HG02852 (cell line): ENCODE data around the gene HLF.

Experiments used
- ATAC-seq: cut with Tn5 transposase; IDR thresholded peaks from one replicate; pipeline ENCODE4 v1.9.1; 2021; ENCODE audit warnings: mild to moderate bottlenecking, moderate library complexity; ENCODE audit not compliant: unreplicated experiment

Gene HLF

DNA sequence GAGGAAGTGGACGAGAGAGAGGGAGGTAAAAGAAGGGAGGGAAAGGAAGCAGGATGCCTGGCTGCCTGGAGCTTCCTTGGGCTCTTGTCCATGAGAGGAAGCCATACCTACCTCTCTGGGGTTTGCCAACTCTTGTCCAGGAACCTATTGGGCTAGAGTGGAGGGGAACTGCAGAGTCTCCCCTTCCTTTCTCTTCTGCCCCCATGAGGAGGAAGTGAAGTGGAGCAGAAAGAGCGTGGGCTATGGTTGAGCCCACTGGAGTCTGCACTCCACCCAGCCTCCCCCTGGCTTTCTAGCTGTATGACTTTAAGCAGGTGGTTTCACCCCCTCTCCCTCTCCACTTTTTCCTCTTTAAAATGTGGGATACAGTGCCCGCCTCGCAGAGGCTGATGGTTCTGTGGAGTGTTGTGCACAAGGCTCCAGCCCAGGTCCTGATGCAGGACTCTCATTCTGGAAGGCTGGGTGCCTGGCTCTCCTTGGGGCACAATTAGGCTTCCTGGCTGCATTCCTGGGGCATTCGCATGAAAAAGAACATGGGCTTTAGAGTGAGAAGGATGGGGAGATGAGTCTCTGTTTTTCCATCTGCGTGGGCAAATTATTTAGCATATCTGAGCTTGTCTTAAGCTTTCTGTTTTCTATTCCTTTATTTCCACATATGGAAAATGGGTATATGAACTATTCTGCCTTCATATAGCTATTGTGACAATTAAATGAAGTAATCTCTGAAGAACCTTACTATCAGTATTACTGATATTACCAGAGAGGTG lies 40.7 kb downstream of the HLF start:
- no peak for ATAC-seq

DNA sequence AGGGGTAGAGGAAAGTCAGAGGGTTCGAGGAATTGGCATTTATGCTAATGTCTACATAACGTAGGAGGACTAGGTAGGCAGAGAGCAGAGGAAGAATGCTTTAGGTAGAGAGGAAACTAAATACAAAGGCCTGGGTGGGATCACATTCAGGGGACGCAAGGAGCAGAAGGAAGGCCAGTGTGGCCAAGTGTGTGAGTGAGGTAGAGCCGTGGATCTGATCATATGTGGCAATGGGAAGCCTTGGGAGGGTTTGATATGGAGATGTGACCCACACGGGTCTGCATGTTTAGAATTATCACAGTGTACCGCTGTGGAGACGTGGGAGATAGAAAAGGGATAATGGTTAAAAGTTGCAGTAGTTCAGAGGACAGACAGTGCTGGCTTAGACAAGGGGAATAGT lies 43.1 kb downstream of the HLF start:
- ATAC-seq, result no peak

DNA sequence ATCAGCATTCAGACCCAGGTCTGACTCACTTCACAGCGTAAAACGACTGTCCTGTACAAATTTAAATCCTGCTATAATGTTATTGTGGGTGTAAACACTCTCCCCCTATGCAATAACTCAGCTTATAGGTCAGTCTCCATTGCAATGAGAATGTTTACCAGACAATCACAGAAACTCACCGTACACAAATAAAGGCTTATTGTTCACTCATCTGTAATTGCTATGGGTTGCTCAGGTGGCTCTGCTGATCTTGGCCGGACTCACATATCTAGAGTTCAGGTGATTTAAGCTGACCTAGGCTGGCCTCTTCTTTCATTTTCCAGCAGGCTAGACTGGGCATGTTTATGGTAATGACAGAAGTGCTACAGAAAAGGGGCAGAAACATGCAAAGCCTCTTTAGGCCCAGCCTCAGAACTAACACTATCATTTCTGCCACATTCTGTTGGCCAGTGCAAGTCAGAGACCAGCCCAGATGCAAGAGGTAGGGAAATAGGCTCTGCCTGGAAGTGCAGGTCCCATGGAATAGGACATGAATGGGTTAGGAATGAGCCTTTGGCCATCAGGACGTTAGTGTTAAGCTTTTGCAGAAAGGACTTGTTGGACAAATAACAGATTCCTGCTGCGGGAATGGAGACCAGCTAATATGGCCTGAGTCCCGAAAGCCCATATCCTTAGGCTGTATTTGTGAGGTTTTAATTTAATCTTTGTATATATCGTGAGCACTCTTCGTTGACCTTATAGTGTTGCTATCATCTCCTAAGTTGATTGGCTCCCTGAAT lies 44.0 kb downstream of the HLF start:
- ATAC-seq, result no peak

DNA sequence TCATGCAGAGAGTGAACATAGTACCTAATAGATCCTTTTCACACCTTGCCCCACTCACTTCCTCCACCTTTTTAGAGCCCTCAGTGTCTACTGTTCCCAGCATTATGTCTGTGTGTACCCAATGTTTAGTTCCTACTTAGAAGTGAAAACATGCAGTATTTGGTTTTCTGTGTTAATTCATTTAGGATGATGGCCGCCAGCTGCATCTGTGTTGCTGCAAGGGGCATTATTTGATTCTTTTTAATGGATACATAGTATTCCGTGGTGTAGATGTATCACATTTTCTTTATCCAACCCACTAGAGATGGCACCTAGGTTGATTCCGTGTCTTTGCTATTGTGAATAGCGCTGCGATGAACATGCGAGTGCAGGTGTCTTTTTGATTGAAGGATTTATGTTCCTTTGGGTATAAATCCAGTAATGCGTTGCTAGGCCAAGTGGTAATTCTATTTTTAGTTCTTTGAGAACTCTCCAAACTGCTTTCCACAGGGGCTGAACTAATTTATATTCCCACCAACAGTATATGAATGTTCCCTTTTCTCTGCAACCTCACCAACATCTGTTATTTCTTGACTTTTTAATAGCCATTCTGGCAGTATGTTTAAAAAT lies 47.1 kb downstream of the HLF start:
- ATAC-seq, result no peak

DNA sequence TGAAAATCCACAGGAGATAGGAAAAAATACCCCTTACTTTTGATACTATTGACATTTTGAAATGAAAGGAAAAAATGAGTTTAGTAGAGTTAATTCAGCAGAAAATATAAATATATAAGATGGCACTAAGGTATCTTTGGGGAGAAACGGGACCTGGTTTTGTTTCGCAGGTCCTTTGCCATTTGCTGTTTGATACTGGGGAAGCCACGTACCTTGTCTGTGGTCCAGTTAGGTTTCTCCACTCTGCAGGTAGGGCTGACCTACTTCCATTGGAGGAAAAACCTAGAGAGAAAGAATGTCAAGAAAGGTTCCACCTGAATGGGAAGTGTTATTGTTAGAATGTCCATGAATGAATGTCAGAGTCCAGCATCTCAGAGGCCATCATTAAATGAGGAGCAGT lies 48.1 kb downstream of the HLF start:
- ATAC-seq, result no peak

DNA sequence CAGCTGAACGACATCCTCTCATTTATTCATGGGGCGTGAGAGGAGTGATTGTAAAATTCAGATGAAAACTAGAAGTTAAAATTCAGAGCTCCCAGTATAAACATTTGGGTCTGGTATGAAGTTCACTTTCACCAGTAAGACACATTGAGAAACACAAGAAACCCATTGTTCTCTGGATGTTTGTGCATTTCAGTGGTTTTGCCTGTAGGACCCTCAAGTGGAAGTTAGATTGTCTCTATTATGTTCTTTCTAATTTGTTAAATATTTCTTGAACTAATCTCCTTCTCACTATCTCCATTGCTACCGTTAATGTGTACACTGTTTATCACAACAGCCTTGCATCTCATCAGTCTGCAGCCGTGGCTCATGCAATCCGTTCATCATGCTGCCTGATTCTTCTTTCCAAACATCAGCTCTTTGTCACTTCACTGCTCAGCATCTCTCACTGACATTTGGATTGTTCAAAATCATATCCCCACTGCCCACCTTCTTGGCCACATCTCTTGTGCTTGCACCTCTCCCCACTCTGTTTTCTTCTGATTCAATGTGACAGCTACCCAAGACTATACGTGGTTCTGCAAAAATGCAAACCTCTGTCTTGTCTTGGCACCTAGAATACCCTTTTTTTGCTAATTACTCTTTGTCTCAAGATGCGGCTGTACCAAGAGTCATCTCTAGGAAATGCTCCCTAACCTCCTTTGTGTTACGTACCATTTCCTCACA lies 49.5 kb downstream of the HLF start:
- no peak for ATAC-seq

DNA sequence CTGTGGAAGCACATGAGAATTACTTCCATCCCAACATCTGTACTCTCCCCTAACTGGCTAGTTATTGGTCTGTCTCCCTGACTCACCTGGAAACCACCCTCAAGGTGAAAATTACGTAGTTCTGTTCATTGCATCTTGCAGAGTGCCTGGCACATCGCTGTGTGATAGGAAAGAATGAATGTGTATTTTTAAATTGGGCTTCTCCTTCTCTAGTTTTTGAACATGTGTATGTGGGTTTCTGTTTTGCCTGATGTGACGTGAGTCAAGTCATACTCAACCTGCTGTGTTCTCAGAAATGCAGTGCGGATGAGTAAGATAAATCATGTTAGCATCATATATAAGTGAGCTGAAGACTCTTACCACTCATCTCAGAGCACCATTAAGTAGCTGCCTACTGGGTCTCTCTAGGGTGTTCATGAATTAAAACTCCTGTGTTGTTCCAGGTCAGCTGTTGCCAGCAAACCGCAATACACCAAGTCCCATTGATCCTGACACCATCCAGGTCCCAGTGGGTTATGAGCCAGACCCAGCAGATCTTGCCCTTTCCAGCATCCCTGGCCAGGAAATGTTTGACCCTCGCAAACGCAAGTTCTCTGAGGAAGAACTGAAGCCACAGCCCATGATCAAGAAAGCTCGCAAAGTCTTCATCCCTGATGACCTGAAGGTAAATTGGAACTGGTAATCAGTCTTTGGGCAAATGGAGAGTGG lies 50.2 kb downstream of the HLF start:
- ATAC-seq, result no peak

DNA sequence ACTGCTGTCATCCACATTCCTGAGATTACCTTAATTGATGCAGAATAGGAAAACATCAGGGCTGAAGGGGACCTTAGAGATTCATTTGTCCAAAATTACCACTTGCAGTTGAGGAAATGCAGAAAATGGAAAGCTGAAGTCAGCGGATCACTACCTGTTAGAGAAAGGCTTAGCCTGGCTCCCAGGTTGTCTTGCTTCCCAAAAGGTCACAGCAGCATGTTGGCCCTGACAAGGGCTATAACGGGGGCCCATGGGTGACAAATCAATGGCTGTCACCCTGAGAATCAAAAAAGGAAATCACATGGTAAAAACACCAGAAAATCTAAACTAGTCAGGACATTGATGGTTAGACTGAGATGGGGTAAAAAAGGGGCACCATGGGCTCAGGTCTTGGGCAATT lies 51.7 kb downstream of the HLF start:
- ATAC-seq, result no peak

DNA sequence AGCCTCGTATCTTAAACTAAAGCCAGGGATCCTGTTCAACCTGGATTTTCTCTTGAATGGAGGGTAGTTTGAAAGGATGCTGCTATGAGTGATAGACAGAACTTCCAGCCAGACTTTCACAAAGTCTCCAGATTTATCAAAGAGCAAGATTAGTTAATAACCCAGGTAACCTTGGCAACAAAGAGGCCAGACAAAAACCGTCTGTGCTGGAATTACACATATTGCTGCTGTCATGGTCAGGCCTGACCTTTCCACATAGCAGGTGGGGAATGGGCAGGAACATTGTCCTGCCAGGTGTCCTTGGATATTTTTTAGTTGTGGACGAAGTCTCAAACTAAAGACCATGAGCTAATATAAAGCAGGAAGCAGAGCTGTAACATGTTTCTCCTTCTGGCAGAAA lies 52.5 kb downstream of the HLF start:
- ATAC-seq, result no peak

DNA sequence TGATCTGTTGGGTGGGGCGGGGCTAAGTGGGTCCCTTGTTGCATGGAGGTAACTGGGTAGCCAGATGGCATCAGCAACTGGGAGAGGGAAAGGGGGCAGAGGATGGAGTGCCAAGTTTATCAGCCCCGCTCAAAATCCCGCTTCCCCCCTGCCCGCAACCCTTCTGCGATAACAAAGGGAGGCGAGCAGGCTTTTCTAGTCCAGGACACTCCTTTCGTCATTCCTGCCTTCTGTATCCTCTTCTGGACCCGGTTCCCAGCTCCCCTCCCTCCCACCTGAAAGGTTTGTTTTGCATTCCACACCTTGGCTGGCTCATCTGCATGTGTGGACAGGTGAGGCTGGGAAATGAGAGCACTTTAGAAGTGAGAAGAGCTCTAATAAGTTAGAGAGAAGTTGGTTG lies 53.3 kb downstream of the HLF start:
- no peak for ATAC-seq

DNA sequence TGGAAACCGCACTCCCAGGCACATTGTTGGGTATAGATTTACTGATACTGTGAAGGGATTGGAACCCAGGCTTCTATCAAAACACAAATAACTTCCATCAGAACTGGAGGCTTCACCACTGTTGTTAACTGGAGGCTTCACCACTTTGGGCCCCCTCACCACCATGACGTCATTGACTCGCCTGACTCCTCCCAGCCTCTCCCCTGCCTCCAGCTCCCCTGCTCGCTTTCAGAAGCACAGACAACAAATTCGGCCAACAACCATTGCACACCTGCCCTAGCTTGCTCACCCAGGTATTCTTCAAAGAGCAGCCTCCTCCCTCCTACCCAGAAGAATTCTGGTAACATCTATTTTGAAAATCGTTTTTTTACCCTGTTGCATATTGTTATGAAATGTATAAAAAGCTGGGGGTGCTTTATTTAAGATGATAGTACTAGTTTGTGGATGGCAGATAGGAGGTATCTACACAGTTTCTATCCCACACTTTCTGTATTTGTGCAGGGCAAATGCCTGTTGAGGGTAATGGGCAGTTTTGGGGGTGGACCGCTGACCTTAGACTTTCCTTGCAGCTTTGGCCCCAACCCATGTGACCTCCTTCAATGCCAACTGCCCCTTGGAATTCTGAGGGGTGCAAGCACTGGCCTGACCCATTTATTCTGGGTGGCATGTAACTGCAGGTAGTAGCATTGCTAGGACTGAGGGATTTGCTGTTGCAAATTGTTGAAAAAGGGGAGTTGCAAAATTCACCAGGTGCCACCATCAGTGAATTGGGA lies 54.1 kb downstream of the HLF start:
- no peak for ATAC-seq

DNA sequence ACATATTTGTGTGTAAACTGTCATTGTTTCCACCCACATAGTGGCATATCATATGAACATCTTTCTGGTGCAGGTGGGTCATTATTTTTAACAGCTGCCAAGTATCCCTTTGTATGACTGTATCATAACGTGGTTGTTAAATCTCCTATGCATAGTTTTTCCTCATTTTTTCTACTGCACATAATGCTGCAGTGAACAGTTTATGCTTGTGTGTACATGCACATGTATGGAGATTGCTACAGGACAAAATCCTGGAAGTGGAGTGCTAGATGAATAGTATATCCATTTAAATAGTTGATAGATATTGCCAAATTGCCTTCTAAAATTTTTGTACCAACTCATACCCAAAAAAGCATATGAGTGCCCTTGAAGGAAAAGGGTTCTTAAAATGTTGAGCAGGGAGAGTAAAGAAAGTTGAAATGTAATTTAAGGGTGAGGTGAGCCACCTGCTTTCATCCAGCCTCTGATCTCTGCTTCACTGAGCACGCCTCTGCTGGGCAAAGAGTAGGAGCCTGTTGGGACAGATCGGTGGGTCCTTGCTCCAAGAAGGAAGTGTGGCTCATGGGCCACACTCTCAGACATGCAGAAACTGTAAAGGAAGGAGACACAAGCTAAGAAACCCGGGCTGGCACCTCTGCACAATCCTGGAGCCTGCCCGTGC lies 55.3 kb downstream of the HLF start:
- no peak for ATAC-seq

DNA sequence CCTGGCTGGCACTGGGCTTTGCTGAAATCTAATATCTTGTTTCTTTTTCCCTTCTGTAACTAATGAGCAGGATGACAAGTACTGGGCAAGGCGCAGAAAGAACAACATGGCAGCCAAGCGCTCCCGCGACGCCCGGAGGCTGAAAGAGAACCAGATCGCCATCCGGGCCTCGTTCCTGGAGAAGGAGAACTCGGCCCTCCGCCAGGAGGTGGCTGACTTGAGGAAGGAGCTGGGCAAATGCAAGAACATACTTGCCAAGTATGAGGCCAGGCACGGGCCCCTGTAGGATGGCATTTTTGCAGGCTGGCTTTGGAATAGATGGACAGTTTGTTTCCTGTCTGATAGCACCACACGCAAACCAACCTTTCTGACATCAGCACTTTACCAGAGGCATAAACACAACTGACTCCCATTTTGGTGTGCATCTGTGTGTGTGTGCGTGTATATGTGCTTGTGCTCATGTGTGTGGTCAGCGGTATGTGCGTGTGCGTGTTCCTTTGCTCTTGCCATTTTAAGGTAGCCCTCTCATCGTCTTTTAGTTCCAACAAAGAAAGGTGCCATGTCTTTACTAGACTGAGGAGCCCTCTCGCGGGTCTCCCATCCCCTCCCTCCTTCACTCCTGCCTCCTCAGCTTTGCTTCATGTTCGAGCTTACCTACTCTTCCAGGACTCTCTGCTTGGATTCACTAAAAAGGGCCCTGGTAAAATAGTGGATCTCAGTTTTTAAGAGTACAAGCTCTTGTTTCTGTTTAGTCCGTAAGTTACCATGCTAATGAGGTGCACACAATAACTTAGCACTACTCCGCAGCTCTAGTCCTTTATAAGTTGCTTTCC lies 56.0 kb downstream of the HLF start:
- no peak for ATAC-seq

DNA sequence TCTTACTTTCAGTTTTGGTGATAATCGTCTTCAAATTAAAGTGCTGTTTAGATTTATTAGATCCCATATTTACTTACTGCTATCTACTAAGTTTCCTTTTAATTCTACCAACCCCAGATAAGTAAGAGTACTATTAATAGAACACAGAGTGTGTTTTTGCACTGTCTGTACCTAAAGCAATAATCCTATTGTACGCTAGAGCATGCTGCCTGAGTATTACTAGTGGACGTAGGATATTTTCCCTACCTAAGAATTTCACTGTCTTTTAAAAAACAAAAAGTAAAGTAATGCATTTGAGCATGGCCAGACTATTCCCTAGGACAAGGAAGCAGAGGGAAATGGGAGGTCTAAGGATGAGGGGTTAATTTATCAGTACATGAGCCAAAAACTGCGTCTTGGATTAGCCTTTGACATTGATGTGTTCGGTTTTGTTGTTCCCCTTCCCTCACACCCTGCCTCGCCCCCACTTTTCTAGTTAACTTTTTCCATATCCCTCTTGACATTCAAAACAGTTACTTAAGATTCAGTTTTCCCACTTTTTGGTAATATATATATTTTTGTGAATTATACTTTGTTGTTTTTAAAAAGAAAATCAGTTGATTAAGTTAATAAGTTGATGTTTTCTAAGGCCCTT lies 56.8 kb downstream of the HLF start:
- no peak for ATAC-seq

DNA sequence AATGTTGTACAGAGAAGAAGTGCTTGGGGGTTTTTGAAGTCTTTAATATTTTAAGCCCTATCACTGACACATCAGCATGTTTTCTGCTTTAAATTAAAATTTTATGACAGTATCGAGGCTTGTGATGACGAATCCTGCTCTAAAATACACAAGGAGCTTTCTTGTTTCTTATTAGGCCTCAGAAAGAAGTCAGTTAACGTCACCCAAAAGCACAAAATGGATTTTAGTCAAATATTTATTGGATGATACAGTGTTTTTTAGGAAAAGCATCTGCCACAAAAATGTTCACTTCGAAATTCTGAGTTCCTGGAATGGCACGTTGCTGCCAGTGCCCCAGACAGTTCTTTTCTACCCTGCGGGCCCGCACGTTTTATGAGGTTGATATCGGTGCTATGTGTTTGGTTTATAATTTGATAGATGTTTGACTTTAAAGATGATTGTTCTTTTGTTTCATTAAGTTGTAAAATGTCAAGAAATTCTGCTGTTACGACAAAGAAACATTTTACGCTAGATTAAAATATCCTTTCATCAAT lies 57.8 kb downstream of the HLF start:
- no peak for ATAC-seq

DNA sequence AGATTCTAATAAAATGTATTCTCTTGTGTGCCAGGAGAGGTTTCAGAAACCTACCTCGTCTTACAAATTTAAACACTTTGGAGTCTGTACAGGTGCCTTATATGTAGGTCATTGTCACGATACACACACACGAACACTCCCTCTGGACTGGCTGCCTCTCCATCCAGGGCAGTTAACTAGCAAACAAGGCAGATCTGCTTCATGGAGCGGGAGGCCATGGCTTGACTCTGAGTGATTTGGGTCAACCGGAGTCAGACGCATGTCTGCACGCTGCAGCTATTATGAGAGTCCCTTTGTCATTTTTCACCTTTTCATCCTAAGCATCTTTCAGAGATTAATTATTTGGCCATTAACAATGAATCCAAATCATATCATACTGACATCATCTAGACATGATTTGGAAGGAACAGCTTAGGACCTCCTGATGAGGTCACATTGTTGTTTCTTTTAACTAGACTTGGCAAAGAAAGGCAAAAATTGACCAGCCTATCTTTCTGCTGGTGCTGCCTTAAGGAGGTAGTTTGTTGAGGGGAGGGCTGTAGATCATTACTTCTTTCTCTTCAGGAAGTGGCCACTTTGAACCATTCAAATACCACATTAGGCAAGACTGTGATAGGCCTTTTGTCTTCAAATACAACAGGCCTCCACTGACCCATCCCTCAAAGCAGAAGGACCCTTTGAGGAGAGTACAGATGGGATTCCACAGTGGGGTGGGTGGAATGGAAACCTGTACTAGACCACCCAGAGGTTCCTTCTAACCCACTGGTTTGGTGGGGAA lies 58.9 kb downstream of the HLF start:
- no peak for ATAC-seq

DNA sequence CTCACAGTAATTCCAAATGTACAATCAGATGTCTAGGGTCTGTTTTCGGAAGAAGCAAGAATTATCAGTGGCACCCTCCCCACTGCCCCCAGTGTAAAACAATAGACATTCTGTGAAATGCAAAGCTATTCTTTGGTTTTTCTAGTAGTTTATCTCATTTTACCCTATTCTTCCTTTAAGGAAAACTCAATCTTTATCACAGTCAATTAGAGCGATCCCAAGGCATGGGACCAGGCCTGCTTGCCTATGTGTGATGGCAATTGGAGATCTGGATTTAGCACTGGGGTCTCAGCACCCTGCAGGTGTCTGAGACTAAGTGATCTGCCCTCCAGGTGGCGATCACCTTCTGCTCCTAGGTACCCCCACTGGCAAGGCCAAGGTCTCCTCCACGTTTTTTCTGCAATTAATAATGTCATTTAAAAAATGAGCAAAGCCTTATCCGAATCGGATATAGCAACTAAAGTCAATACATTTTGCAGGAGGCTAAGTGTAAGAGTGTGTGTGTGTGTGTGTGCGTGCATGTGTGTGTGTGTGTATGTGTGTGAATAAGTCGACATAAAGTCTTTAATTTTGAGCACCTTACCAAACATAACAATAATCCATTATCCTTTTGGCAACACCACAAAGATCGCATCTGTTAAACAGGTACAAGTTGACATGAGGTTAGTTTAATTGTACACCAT lies 59.7 kb downstream of the HLF start:
- ATAC-seq, result no peak
